Measurements from ENCODE around the gene BCR. TPM values are rescaled to one million over a fixed set of nuclear protein-coding genes. Genes with fewer than 3 reads are reported as not detected.

Gene BCR
- polyA plus RNA-seq, 1 donor (not counting 4 experiments of a cell fraction or from before 2014, with no cell fraction given), result 25.8 TPM

- peaks cover 78% of the 10 kb centered on the region for H3K79me2 ChIP-seq (ENCODE audit: control insufficient read depth, insufficient read depth, low read length)
- H3K4me1 ChIP-seq (ENCODE audit: control insufficient read depth, extremely low read depth, insufficient read depth, low read length), result peaks cover 20% of the 10 kb centered on the region
- H3K27me3 ChIP-seq (ENCODE audit: control insufficient read depth, extremely low read depth, insufficient read depth, low read length), result no peaks in the 10 kb centered on the region
- no peak overlapping the region for H3K9ac ChIP-seq (ENCODE audit: control insufficient read depth, extremely low read depth, insufficient read depth, low read length)
- dilution Hi-C loops (cut with MboI; ENCODE audit: extremely low pct_ligation_motif_present, low sequenced_read_pairs), result no loop called here
- no peak overlapping the region for H3K27ac ChIP-seq (ENCODE audit: control insufficient read depth, insufficient read depth, low read length)
- no peaks in the 10 kb centered on the region for H3K9me3 ChIP-seq (ENCODE audit: control insufficient read depth, low read depth, low read length)
- H3K4me3 ChIP-seq (ENCODE audit: control insufficient read depth in 2 of 3, extremely low read depth in 1 of 3, insufficient read depth in 2 of 3, low read depth in 1 of 3, low read length in 3 of 3), result no peak overlapping the region
- peaks cover 4 to 16% of the 10 kb centered on the region in 2 experiments for H3K36me3 ChIP-seq (ENCODE audit: control insufficient read depth in 2 of 2, extremely low read depth in 1 of 2, insufficient read depth in 2 of 2, low read length in 2 of 2)
- no peak overlapping the region for H3K4me2 ChIP-seq (ENCODE audit: control insufficient read depth, extremely low read depth, insufficient read depth, low read depth, low read length)
- H3K9me1 ChIP-seq (ENCODE audit: control insufficient read depth, extremely low read depth, insufficient read depth, low read length), result no peaks in the 10 kb centered on the region
- H4K20me1 ChIP-seq (ENCODE audit: control insufficient read depth, extremely low read depth, insufficient read depth, low read length), result peaks cover 8% of the 10 kb centered on the region
- no peak for FAIRE-seq
- DNase-seq (ENCODE audit: low read depth, low spot score), result no peak
- TF ChIP-seq EZH2 (IDR thresholded peaks at IDR 0.05; ENCODE audit: low read length), result no peak
- TF ChIP-seq CTCF (optimal IDR thresholded peaks at IDR 0.05 in 1 of 3, IDR thresholded peaks at IDR 0.05 in 1 of 3, conservative IDR thresholded peaks at IDR 0.05 in 1 of 3; ENCODE audit: extremely low read depth in 1 of 3, insufficient read depth in 2 of 3, low read length in 3 of 3), result no peak
- H2AFZ ChIP-seq (ENCODE audit: control insufficient read depth, low read length), result no peak overlapping the region
Measured at GRCh38 chr22:23202812-23203451, 22.6 kb downstream of the BCR start.

- TF ChIP-seq EZH2 (IDR thresholded peaks at IDR 0.05; ENCODE audit: low read length) (no peak), CTCF (optimal IDR thresholded peaks at IDR 0.05 in 1 of 3, IDR thresholded peaks at IDR 0.05 in 1 of 3, conservative IDR thresholded peaks at IDR 0.05 in 1 of 3; ENCODE audit: extremely low read depth in 1 of 3, insufficient read depth in 2 of 3, low read length in 3 of 3) (no peak)
- Histone ChIP-seq H2AFZ (ENCODE audit: control insufficient read depth, low read length) (no peak overlapping the region), H3K27ac (ENCODE audit: control insufficient read depth, insufficient read depth, low read length) (no peak overlapping the region), H3K79me2 (ENCODE audit: control insufficient read depth, insufficient read depth, low read length) (peaks cover 77% of the 10 kb centered on the region), H3K36me3 (ENCODE audit: control insufficient read depth in 2 of 2, extremely low read depth in 1 of 2, insufficient read depth in 2 of 2, low read length in 2 of 2) (peaks cover 4 to 12% of the 10 kb centered on the region in 2 experiments), H3K9me1 (ENCODE audit: control insufficient read depth, extremely low read depth, insufficient read depth, low read length) (no peaks in the 10 kb centered on the region), H3K9me3 (ENCODE audit: control insufficient read depth, low read depth, low read length) (no peaks in the 10 kb centered on the region), H3K27me3 (ENCODE audit: control insufficient read depth, extremely low read depth, insufficient read depth, low read length) (no peaks in the 10 kb centered on the region), H3K4me2 (ENCODE audit: control insufficient read depth, extremely low read depth, insufficient read depth, low read depth, low read length) (no peak overlapping the region), H3K9ac (ENCODE audit: control insufficient read depth, extremely low read depth, insufficient read depth, low read length) (no peak overlapping the region), H3K4me1 (ENCODE audit: control insufficient read depth, extremely low read depth, insufficient read depth, low read length) (peaks cover 20% of the 10 kb centered on the region), H4K20me1 (ENCODE audit: control insufficient read depth, extremely low read depth, insufficient read depth, low read length) (peaks cover 9% of the 10 kb centered on the region), H3K4me3 (ENCODE audit: control insufficient read depth in 2 of 3, extremely low read depth in 1 of 3, insufficient read depth in 2 of 3, low read depth in 1 of 3, low read length in 3 of 3) (no peak overlapping the region)
- FAIRE-seq, result no peak
- no peak for DNase-seq (ENCODE audit: low read depth, low spot score)
- dilution Hi-C loops (cut with MboI; ENCODE audit: extremely low pct_ligation_motif_present, low sequenced_read_pairs), result no loop called here
Measured at GRCh38 chr22:23203452-23204124, 23.3 kb downstream of the BCR start.
